NT2/D1 (cell line): Measurements from ENCODE around the gene GNA15.

Experiments
- SUZ12 ChIP-seq: IDR thresholded peaks from 2 replicates; pipeline ENCODE4 v1.6.1; 2011; ENCODE audit not compliant: insufficient read length, insufficient read depth; ENCODE audit errors: extremely low read depth
- YY1 ChIP-seq: IDR thresholded peaks from 2 replicates; pipeline ENCODE4 v1.6.1; 2011; ENCODE audit not compliant: insufficient read length, insufficient read depth
- ZNF274 ChIP-seq: IDR thresholded peaks from 2 replicates; pipeline ENCODE4 v1.6.1; 2011; ENCODE audit warnings: mild to moderate bottlenecking, low read depth, low read length

- no peak for TF ChIP-seq ZNF274
- TF ChIP-seq YY1: no peak
- no peak for TF ChIP-seq SUZ12
Observed at GRCh38 chr19:3192684-3193083, 56.9 kb downstream of the GNA15 start.
